ENCODE measurements around the gene GMDS. TPM values are rescaled to one million over a fixed set of nuclear protein-coding genes. Genes with fewer than 3 reads are reported as not detected.

The GMDS gene
- total RNA-seq, 2 experiments from 2014 or later, result 36.6 to 42.8 TPM

DNA sequence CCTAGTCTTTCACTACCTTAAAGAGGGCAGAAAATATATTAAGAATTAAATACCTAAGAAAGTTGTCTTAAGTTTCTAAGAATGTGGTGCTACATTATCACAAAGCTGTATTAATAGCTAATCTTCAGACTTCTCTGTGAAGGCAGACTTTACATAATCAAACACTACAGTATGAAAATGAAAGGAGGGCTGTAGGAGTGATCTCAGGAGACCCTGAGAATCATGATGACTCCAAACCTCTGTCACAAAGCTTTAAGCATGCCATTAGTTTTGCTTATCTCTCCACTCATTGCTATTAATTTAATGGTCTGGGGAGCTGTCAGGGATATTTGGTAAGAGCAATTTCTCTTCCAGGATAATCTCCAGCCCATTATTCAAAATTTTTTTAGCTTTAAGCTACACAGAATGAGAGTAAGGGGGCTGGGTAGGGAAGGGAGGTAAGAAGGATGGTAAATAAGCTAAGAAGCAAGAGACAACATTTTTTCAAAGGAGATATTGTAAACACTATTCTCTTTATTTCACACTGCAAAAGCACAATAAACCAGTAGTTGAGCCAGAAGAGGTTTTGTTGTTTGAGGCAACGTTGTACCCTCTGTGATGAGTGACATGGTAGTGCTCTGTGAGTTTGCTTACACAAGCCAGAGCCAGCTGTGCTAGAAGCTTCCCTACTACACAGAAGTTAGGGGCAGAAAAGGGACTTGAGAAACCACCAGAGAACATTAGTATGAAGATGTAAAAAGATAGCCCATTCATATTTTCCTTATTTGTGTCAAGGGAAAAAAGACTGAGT, 258.8 kb downstream of the GMDS start:
- ChIA-PET POLR2A (no interaction called here), CTCF (interaction anchor here (1.3 kb wide), 1 partner anchor 35 kb away, joined by 3 read pairs; no protein-coding TSS in a partner anchor)
- Mint-ChIP-seq H3K9me3 (peaks cover 24% of the 10 kb centered on the region), H3K36me3 (ENCODE audit: low read depth) (peaks cover 25% of the 10 kb centered on the region), H3K27me3 (no peaks in the 10 kb centered on the region), H3K27ac (no peak overlapping the region), H3K4me1 (ENCODE audit: low read depth) (no peaks in the 10 kb centered on the region), H3K4me3 (no peak overlapping the region)
- DNase-seq (no peak), ATAC-seq (no peak)
- intact Hi-C loops (cut with micrococcal nuclease), result no loop called here
- TF ChIP-seq, protein P1, sequence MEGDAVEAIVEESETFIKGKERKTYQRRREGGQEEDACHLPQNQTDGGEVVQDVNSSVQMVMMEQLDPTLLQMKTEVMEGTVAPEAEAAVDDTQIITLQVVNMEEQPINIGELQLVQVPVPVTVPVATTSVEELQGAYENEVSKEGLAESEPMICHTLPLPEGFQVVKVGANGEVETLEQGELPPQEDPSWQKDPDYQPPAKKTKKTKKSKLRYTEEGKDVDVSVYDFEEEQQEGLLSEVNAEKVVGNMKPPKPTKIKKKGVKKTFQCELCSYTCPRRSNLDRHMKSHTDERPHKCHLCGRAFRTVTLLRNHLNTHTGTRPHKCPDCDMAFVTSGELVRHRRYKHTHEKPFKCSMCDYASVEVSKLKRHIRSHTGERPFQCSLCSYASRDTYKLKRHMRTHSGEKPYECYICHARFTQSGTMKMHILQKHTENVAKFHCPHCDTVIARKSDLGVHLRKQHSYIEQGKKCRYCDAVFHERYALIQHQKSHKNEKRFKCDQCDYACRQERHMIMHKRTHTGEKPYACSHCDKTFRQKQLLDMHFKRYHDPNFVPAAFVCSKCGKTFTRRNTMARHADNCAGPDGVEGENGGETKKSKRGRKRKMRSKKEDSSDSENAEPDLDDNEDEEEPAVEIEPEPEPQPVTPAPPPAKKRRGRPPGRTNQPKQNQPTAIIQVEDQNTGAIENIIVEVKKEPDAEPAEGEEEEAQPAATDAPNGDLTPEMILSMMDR (IDR thresholded peaks at IDR 0.05), result no peak

DNA sequence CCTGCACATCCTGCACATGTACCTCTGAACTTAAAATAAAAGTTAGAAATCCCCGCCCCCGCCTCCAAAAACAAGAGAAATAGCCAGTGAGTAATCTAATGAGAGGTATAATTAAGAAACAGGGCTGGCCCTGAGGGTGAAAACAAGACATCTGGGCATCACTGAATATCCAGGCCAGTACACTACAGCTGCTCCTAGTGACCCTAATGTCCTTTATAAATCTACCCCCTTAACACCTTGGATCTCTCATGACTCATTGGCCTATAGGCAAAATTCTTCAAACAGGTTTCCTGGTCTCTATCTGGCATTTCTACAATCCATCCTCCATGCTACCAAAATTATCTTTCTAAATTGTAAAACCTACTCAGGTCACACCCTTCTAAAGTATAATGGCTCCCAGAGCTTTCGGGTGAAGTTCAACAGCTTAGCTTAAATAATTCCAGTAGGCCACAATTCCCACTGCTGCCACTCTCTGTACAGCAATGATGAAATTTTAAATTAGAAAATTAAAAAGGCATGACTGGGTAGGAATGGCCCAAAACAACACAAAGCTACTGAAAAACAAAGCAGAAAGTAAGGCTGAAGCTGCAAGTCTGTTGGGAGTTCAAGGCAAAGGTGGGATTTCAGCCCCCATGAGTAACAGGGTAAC, 260.9 kb downstream of the GMDS start:
- H3K9me3 Mint-ChIP-seq, result peaks cover 39% of the 10 kb centered on the region

DNA sequence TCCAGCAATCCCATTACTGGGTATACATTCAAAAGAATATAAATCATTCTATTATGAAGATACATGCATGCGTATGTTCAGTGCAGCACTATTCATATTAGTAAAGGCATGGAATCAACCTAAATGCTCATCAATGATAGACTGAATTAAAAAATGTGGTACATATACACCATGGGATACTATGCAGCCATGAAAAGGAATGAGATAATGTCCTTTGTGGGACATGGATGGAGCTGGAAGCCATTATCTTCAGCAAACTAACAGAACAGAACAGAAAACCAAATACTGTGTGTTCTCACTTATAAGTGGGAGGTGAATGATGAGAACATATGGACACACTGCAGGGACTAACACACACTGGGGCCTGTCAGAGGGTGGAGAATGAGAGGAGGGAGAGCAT, 261.6 kb downstream of the GMDS start:
- TF ChIP-seq, protein P1 (IDR thresholded peaks at IDR 0.05), result no peak
- no peaks in the 10 kb centered on the region for H3K27me3 Mint-ChIP-seq
- no peak for ATAC-seq
- DNase-seq, result no peak
- POLR2A ChIA-PET, result no interaction called here
- peaks cover 44% of the 10 kb centered on the region for H3K36me3 Mint-ChIP-seq (ENCODE audit: low read depth)
- H3K4me3 Mint-ChIP-seq, result no peak overlapping the region
- H3K9me3 Mint-ChIP-seq, result peaks cover 39% of the 10 kb centered on the region
- CTCF ChIA-PET, result no interaction called here
- H3K27ac Mint-ChIP-seq, result no peak overlapping the region
- intact Hi-C loops (cut with micrococcal nuclease), result no loop called here
- no peaks in the 10 kb centered on the region for H3K4me1 Mint-ChIP-seq (ENCODE audit: low read depth)

More for the DNA sequence above, 260.9 kb downstream of the GMDS start:
- POLR2A ChIA-PET, result no interaction called here
- CTCF ChIA-PET, result interaction anchor here (1.3 kb wide), 1 partner anchor 16 kb away, joined by 3 read pairs; no protein-coding TSS in a partner anchor
- no peak overlapping the region for H3K4me3 Mint-ChIP-seq
- intact Hi-C loops (cut with micrococcal nuclease), result no loop called here
- H3K27me3 Mint-ChIP-seq, result no peaks in the 10 kb centered on the region
- peaks cover 40% of the 10 kb centered on the region for H3K36me3 Mint-ChIP-seq (ENCODE audit: low read depth)
- DNase-seq (no peak), ATAC-seq (no peak)
- no peak overlapping the region for H3K27ac Mint-ChIP-seq
- no peaks in the 10 kb centered on the region for H3K4me1 Mint-ChIP-seq (ENCODE audit: low read depth)
- TF ChIP-seq, protein P1 (IDR thresholded peaks at IDR 0.05), result no peak

DNA sequence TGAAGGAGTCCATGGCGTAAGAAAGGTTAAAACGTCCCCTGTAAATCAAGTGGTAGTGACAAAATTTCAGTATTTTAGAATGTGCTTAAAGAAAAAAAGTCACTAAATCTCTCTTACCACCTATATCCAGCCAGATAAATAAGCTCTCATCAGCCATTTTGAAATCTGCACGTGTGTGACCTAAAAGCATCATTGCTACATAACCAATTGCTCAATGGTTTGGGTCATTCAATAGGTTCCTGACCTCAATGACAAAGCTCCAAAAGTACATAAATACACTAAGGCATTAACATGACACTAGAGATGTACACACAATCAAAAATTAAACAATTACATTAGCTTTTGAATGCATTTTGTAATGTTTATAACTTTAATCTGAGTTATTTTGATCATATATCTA, 272.4 kb downstream of the GMDS start:
- Mint-ChIP-seq H3K27me3 (no peaks in the 10 kb centered on the region), H3K4me1 (ENCODE audit: low read depth) (no peaks in the 10 kb centered on the region), H3K9me3 (no peaks in the 10 kb centered on the region), H3K36me3 (ENCODE audit: low read depth) (peaks cover 2% of the 10 kb centered on the region), H3K27ac (no peak overlapping the region), H3K4me3 (no peak overlapping the region)
- intact Hi-C loops (cut with micrococcal nuclease), result no loop called here
- no peak for ATAC-seq
- TF ChIP-seq, protein P1 (IDR thresholded peaks at IDR 0.05), result no peak
- no peak for DNase-seq
- ChIA-PET CTCF (no interaction called here), POLR2A (no interaction called here)

DNA sequence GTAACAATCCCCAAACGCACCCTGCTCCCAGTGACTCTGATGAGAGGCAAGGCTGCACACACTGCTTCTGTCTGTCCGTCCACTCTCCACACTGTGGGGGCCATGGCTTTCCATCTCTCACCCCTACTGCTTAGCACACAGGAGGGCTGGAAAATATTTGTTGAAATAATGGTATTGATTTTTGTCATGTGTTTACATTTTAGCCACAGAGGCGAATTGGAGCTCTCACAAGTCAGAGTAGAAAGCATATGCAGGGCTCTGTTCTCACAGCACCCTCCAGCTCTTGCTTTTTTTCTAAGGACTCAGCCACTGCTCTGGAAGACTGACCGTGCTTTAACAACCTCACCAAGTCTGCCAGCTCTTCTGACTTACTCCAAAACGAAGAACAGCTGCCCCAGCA, 273.8 kb downstream of the GMDS start:
- ATAC-seq, result no peak
- no peak for DNase-seq
- intact Hi-C loops (cut with micrococcal nuclease), result no loop called here
- TF ChIP-seq, protein P1 (IDR thresholded peaks at IDR 0.05), result no peak
- POLR2A ChIA-PET, result no interaction called here
- no peaks in the 10 kb centered on the region for H3K9me3 Mint-ChIP-seq
- CTCF ChIA-PET, result no interaction called here
- peaks cover 2% of the 10 kb centered on the region for H3K36me3 Mint-ChIP-seq (ENCODE audit: low read depth)
- H3K4me3 Mint-ChIP-seq, result no peak overlapping the region
- H3K27ac Mint-ChIP-seq, result no peak overlapping the region
- no peaks in the 10 kb centered on the region for H3K27me3 Mint-ChIP-seq
- H3K4me1 Mint-ChIP-seq (ENCODE audit: low read depth), result no peaks in the 10 kb centered on the region
